ENCODE results near the gene NDUFV3. TPM values are rescaled to one million over a fixed set of nuclear protein-coding genes. Genes with fewer than 3 reads are reported as not detected.

The NDUFV3 gene
- total and polyA plus RNA-seq, 4 donors: 25.9 to 44.0 (median 36.1) TPM

Small RNA genes lying within 50 kb of the gene (small RNA-seq; reads per million reads assigned to genes)
- not detected for gene MIR5692B (ENCODE audit: low replicate concordance)

Other genes with a start within 250 kb of the NDUFV3 start
- 10 to 100 TPM; 13.4 to 15.3 TPM for gene PDE9A, start 239.7 kb upstream of the NDUFV3 start, total RNA-seq
- gene PDE9A, start 239.7 kb upstream of the NDUFV3 start, polyA plus RNA-seq (ENCODE audit: insufficient read length in 2 of 2): 10 to 100 TPM; 40.9 to 44.2 TPM
- gene WDR4, start 13.8 kb upstream of the NDUFV3 start, total RNA-seq: 1 to 10 TPM; 7.7 to 9.0 TPM
- gene WDR4, start 13.8 kb upstream of the NDUFV3 start, polyA plus RNA-seq (ENCODE audit: insufficient read length in 2 of 2): 10 to 100 TPM; 10.9 to 16.3 TPM
- gene ERVH48-1, start 32.3 kb downstream of the NDUFV3 start, total RNA-seq: under 1 TPM in 1 of 2 donors, not detected in 1; 0.17 TPM
- 1 to 10 TPM in 1 of 2 donors, under 1 TPM in 1; 0.43 to 2.0 TPM for gene ERVH48-1, start 32.3 kb downstream of the NDUFV3 start, polyA plus RNA-seq (ENCODE audit: insufficient read length in 2 of 2)
- gene PKNOX1, start 81.3 kb downstream of the NDUFV3 start, total RNA-seq: 10 to 100 TPM; 18.3 to 21.7 TPM
- 10 to 100 TPM; 26.0 to 28.8 TPM for gene PKNOX1, start 81.3 kb downstream of the NDUFV3 start, polyA plus RNA-seq (ENCODE audit: insufficient read length in 2 of 2)
- gene CBS, start 182.5 kb downstream of the NDUFV3 start, total RNA-seq: 10 to 100 TPM; 25.8 to 29.1 TPM
- 100 to 1,000 TPM; 126 to 135 TPM for gene CBS, start 182.5 kb downstream of the NDUFV3 start, polyA plus RNA-seq (ENCODE audit: insufficient read length in 2 of 2)
- gene U2AF1, start 214.3 kb downstream of the NDUFV3 start, total RNA-seq: 10 to 100 TPM; 14.4 to 25.7 TPM
- gene U2AF1, start 214.3 kb downstream of the NDUFV3 start, polyA plus RNA-seq (ENCODE audit: insufficient read length in 2 of 2): 10 to 100 TPM; 30.6 to 58.5 TPM

All from spinal cord (tissue), 4 donors.